Glomerular endothelial cell (primary cell): ENCODE measurements around the gene RPS21. TPM values are rescaled to one million over a fixed set of nuclear protein-coding genes. Genes with fewer than 3 reads are reported as not detected.

ENCODE experiments used
- DNase-seq: peaks from one replicate; pipeline ENCODE4 v3.0.0-alpha.2; 2011; ENCODE audit warnings: low read depth, low spot score; ENCODE audit errors: extremely low read depth
- total RNA-seq: library from RNA; depleted of rRNA; stranded (reverse); fragments of >200 nt; gene quantifications from 2 replicates; pipeline ENCODE4 v1.2.3, GENCODE V29; 2015

The RPS21 gene
- total RNA-seq, 1 donor from 2014 or later: 1,159 TPM

DNA sequence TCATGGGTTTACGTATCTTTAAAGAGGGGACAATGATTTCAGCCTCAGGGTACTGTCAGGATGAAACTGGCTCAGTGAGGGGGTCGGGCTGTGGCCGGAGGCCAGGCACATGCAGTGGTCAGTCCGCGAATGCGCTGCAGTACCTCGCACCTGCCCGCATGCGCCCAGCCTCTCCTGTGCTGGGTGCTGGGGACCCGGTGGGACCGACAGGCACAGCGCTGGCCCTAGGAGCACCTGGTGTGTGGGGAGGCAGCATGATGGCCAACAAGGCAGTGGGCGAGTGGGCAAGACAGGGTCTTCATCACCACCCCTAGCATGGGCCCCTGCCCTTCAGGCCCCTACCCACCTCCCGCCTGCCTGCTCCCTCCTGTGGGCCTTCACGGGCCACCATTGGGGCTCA lies 21.2 kb downstream of the RPS21 start:
- DNase-seq: no peak

DNA sequence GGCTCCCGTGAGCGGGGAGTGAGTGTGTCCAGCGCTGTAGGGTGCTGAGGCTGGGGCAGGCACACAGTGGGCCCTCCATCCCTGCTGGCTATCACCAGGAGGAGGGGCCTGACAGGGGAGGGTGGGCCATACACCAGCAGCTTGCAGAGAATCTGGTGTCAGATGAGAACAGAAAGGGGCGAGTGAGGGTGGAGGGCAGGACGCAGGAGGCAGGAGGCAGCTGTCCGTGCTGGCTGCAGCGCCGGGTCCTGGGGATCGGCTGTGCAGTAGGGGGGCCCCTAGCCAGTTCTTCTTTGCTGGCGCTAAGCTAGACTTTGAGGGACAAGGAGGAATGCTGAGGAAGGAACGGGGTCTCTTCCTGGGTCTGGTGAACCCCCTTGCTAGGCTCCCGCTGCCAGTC lies 21.7 kb downstream of the RPS21 start:
- DNase-seq: no peak

DNA sequence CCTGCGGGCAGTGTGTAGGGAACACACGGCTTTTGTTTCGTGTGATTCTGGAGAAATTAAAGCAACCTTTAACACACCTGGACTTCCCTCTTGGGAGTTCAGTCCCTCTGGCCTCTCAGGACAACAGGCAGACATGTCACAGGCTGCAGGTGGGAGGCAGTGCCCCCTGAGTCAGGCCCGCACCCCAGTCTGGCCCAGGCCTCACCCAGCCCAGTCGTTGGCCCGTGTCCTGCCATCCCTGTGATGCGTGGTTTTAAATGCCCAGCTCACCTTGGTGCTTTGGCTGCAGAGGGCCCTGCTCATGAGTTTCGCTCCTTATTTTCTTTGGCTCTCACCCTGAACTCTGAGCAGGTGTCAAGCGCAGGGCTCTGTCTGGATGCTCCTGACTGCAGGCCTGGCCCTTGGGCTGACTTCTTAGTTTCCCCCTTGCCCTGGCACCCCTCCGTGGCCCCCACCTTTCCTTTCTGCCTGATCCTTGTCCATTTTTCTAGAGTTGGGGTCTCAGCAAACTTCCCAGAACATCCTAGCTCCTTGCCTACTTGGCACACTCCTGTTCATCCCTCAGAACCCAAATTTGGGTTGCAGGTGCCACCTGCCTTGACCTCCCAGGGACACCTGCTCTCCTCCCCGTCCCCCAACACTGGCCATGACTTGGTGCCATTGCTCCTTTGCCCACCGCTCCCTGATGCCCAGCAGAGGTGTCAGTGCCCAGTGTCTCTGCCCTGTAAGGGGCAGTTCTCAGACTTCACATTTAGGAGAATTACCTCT lies 22.4 kb downstream of the RPS21 start:
- DNase-seq: no peak

DNA sequence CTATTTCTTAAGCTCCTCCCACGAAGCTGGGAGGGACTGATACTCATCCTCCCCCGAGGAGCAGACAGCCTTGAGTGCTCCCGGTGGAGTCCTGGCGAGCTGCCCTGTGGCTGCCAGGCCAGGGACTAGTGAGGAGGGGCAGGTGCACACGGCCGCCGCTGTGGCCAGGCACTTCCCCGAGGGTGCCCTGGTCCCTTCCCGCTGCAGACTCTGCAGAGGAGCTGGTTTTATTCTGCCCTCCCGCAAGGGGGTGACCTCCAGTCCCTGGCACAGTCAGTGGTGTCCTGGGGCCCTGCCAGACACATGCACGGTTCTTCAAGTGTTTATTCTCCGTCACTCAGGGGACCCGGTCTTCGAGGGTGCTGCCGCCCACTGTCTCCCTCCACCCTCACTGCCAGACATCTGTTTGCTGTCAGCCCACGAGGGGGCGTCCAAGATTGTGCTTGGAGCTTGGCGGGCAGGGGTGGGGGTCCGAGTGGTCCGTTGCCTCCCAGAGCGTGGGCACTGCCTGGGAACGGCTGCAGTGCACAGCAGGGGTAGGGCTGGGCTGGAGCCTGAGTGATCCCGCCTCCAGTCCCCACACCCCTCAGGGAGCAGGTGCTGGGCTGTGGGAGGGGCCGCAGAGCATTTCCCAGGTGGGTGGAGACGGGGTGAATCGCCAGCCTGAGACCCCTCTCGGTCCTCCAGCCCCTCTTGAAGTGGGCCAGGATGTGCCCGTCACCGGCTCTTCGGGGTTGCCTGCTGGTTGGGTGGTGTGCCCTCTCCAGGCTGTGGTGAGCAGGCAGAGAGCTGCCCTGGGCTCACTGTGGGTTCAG lies 23.2 kb downstream of the RPS21 start:
- no peak for DNase-seq

DNA sequence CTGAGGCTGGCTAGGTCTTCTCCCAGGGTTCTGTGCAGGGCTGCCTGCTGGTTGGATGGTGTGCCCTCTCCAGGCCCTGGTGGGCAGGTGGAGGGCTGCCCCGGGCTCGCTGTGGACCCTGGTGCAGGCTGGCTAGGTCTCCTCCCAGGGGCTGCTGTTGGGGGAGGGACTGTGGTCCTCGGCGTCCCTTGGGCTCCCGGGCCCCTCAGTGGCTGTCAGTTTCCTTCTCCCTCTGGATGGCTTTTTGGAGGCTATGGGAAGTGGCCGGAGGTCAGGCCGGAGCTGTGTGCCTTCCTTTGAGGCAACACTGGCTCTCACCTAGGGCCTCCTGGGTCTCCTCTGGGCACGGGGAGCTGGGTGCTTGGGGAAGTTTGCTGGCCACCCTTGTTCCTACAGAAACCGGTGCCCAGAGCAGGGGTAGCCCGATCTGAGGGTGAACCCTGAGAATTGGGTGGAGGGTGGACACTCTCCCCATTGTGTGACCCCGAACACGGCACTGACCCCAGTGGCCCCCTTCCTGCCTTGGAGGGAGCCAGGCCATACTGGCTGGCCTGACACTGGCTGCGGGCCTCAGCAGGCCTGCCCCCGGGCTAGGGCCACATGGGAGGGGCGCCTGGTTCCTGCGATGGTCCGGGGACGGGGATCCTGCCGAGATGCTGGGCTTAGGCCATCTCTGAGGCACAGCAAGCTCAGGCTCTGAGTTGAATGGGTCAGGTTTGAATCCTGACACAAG lies 24.0 kb downstream of the RPS21 start:
- no peak for DNase-seq

DNA sequence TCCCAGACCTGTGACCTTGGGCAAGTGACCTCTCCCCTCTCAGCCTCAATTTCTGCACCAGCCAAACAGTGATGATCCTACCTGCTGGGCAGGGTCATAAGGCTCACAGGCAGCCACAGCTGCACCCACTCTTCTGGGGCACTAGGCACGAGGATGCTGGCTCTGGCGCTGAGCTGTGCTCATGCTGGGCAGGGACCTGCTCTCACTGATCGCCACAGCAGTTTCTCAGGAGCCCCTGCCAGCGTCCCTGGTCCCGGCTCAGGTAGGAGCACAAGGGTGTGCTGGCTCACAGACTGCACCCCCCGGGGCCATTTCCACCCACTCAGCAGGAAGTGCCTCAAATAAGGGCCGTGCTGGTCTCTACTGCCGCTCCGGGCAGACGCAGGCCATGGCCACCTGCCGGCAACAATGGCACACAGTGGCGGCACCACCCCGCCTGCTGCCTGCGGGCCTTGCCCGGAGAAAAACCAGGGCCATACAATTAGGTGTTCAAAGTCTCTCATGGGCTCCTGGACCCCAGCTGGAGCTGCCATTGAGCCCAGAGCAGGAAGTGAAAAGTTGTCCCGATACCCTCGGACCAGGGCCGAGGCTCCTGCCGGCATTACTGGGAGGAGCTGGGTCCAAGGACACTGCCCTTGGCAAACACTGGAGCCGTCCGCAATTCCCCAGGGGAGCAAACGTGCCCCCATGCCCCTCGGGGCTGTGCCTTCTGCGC lies 24.7 kb downstream of the RPS21 start:
- no peak for DNase-seq

DNA sequence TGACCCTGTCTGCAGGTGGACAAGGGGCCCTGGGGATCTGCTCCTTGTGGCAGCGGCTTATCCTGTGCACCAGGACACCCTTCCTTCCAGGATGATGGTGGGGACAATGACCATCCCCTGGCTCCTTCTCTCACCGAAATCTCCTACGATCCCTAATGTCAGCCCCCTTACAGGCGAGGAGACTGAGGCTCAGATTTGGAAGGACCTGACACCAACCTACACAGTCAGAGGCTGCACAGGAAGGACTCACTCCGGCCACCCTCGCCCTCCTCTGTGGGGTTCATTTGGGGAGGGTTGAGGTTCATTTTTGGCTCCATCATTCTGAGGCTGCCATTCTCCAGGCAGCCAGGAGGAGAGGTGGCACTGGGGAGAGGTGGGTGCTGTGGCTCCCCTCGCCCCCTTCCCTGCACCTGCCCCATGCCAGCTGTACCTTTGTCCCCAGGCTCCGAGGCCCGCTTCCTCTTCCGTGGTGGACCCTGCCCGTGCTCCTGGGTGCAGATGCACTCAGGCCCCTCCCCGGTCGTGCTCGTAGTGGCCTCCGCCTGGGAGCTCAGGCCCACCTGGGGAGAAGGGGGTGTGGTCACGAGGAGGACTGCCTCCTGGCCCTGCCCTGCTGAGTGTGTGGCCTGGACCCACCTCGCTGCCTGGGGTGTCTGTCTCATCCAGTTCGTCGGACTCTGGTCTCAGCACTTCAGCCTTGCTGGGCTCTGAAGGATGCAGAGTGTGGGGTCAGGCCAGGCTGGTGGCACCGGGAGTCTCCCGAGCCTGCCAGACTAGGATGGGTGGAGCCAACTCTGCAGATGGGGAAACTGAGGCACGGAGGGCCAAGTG lies 25.5 kb downstream of the RPS21 start:
- DNase-seq: no peak

DNA sequence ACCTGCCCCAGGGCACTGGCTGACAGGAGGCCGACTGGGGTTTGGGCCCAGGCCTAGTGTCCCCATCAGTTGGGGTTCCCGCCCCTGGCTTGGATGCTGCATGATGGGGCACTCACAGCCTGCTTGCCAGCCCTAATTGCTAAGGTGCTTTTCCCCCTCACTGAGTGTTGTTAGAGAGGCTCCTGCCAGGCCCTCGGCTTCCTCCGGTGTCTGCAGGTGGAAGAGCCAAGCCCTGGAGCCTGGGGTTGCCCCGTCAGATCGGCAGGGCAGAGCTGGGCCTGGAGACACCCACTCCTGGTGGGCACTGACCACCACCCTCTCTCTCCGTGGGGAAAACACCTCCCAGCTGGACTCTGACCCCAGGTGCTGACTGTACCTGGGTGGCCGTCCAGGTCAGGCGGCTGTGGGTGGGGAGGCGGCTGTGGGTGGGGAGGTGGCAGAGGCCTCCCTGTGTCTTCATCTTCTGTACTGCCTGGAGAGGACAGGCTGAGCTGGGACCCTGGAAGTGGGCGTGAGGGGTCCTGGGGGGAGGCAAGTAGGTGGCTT lies 26.2 kb downstream of the RPS21 start:
- no peak for DNase-seq

DNA sequence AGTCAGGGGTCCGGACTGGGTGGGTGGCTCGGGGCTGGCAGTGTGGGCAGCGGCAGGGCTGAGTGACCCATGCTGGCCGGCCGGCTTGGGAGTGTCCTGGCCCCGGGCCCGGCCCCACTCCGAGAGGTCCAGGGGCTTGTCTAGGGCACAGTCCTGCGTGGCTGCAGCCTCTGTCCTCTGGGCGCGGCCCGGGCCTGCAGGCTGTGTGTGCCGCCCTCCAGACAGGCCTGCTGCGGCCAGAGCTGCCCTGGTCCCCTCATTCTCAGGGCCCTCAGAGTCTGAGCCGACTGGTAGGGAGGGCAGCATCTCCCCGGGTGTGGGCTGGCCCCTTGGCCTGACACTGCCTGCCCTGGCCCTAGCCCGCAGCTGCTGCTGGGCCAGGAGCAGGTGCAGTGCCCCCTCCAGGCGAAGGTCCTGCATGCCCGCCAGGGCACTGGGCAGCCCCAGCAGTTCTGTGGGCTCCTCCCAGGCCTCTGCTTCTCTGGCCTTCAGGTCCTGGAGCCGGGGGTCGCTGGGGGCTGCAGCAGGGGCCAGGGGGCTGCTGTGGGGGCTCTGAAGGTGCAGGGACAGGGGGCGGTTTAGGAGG lies 27.1 kb downstream of the RPS21 start:
- no peak for DNase-seq

DNA sequence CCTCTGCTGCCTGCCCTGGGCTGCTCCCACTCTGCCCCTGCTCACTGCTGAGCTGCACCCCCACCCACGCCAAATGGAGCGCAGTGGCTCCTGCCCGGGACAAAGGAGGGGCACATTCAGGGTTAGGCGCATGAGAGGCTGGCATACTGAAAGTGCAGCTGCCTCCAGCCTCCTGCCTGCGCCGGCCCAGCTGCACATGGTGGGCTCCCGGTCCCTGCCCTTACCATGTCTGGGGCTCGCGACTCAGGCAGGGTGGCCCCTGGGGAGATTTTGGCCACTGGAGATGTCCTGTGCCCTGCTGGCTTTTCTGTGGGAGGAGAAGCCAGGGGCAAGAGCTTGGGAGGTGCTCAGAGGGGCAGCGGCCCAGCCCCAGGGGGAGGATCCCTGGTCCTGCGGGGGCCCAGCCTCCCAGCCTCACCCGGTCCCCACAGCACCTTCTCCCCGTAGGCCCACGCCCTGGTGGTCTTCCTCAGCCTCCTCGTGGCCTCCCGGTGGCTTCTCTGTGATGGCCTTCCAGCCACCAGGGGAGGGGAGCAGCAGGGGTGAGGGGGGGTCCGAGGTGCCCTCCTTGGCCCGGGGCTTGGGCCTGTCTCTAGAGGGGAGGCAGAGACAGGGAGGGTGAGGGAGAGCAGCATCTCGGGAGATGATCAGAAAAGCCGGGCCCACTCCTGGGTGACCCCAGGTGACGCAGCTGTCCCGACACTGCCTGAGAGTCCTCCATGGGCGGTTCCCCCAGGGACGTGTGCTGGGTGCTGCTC lies 28.6 kb downstream of the RPS21 start:
- no peak for DNase-seq

DNA sequence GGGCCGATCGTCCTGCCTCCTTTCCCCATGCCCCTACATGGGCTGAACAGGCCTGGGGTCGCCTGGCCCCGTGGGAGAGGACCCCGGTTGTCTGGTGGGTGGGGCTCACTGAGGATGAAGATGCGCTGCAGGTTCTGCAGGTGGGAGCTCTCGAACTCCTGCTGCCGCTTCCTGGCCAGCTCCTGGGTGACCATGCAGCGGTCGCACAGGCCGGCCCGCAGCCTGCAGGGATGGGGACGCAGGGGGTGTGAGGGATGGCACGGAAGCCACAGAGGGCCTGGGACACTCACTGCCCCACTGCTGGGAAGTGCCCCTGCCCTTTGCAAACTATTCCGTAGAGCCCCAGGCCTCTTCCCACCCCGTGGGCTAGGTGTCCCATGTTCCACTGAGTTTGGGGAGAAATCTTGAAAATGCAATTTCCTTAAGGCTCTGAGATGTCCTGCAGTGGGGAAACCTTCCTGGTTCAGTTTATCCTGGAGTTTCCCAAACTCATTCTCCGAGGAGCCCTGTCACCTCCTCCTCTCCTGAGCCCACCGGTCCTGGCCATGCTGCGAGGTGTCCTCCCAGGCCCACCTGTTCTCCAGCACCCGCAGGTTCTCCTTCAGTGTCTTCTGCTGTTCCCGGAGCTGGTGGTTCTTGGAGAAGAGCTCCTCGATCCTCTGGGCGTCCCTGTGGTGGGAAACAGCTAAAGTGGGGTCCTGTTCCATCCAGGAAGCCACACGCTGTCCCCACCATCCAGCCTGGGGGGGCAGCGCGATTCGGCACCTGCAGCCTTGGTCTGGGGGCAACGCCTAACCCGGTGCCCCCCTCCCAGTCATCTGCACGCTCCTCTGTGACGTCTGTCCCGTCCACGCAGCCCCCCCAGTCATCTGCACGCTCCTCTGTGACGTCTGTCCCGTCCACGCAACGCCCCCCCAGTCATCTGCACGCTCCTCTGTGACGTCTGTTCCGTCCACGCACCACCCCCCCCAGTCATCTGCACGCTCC lies 30.0 kb downstream of the RPS21 start:
- DNase-seq: no peak

DNA sequence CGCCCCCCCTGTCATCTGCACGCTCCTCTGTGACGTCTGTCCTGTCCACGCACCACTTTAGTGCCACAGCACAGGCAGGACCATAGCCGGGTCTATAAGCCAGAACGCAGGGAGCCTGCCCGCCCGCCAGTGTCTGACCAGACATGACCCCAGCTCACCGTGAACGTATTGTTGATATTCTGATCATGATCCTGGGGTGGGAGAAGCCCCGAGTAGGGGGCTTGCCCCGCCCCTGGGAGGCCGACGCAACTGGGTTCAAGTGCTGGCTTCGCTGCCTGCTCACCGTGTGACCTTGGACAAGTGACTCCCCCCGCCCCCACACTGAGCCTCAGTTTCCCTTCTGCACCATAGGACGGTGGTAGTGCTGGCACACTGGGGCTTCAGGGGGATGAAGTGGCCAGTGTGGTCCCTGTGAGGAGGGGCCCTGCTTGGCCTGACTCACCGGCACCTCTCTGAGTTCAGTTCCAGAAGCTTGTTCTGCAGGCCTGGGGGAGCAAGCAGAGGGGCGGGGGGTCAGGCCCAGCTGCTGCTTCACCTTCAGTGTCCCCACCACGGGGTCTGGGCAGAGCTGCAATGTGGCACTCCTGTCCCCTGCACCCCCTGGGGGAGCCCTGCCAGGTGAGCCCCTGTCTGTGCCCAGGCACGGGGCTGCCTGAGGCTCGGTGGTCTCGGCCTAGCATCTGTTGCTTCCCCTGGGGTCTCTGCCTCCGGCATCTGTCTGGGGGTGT lies 31.2 kb downstream of the RPS21 start:
- DNase-seq: no peak

DNA sequence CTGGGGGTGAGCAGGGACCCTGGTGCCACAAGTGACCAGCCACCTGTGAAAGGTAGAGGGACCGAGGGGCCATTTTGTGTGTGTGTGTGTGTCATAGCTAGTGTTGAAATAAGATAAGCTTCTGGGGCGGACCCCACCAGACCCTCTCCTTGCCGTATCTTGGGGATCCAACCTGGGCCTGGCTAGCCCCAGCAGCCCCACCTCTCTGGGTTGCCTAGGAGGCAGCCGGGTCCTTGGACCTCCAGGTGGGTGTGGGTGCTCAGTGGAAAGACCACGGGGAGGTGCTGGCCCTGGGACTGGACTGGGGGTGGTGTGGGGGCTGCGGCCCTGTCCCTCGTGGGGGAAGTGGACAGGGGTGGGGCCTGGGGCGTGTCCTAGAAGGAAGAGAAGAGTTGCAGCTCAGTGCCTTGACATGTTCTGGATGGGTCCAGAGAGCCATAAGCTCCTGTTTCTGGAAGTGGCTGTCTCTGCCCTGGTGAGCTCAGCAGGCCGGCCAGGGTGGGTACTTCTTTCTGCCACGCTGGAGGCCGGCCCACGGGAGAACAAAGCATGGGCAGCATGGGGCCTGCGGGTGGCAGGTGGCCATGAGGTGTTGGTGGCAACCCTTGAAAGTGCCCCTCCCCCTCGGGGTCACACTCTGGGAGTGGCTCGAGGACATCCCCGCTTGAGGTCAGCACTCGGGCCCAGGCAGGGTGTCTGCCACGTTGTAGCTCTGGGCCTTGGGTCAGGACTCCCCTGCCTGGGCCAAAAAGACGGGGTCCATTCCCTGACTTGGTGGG lies 32.0 kb downstream of the RPS21 start:
- no peak for DNase-seq

DNA sequence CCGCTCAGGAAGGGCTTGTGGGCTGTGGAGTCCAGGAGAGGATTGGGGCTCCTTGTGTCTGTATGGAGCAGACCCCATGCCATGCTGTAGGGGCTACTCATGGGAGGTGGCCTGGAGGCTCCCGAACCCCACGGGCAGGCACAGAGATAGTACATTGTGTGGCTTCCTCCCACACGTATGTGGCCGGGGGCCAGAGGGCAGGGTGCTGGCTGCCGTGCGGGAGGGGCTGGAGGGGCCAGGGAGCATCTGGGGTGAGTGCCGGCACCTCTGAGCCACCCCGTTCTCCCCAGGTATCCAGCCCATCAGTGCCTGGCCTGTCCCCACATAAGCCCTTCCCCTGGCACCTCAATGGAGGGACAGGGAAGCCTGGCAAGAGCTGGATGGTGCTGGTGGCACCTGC lies 32.9 kb downstream of the RPS21 start:
- no peak for DNase-seq

DNA sequence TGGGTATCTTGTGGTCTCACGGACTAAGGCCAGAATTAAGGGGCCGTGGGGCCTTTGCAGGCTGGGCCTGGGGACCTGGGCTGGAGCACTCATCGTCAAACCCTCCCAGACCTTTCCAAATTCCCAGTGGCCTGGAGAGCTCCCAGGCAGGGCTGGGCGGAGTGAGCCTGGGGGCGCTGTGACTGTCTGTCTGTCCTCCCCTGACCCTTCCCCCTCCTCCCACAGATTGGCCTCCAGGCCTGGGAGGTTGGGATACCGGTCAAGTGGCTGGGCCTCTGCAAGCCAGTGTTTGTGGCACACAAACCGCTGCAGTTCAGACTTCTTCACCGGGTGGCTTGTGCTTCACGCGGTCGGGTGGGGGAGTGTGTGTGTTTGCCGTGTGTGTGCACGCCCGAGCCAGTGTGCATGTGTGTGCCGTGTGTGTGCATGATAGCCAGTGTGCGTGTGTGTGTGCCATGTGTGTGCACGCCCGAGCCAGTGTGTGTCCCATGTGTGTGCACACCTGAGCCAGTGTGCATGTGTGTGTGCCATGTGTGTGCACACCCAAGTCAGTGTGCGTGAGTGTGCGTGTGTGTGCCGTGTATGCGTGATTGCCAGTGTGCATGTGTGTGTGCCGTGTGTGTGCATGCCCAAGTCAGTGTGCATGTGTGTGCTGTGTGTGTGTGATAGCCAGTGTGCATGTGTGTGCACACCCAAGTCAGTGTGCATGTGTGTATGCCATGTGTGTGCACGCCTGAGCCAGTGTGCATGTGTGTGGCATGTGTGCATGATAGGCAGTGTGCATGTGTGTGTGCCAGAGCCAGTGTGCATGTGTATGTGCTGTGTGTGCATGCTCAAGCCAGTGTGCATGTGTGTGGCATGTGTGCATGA lies 34.2 kb downstream of the RPS21 start:
- no peak for DNase-seq
